HG03571 (cell line): ENCODE results near the gene ACTR1A.
A peak's percentile ranks its signal among the peaks of the same experiment; 100 is the strongest.
"Not testable (repeated sequence)": the region's sequence is repeated elsewhere in the genome, so short reads cannot be mapped to it uniquely, and the experiment has no call there.

Experiments
- ATAC-seq: cut with Tn5 transposase; IDR thresholded peaks from one replicate; pipeline ENCODE4 v1.9.1; 2021; ENCODE audit not compliant: unreplicated experiment

ACTR1A gene

GRCh38 chr10:102515724-102516123 lies 13.2 kb upstream of the ACTR1A start:
- no peak for ATAC-seq

GRCh38 chr10:102514487-102515311 lies 12.2 kb upstream of the ACTR1A start:
- no peak for ATAC-seq

GRCh38 chr10:102511583-102512274 lies 9.2 kb upstream of the ACTR1A start:
- peak; percentile 75 for ATAC-seq

GRCh38 chr10:102509387-102509786 lies 6.9 kb upstream of the ACTR1A start:
- no peak for ATAC-seq

GRCh38 chr10:102508506-102508905 lies 6.0 kb upstream of the ACTR1A start:
- no peak for ATAC-seq

- ATAC-seq, result no peak
Measured at GRCh38 chr10:102507521-102507920, 5.0 kb upstream of the ACTR1A start.

GRCh38 chr10:102505462-102506115 lies 3.1 kb upstream of the ACTR1A start:
- ATAC-seq, result no peak

GRCh38 chr10:102504976-102505300 lies 2.4 kb upstream of the ACTR1A start:
- no peak for ATAC-seq

GRCh38 chr10:102504179-102504975 lies 1.9 kb upstream of the ACTR1A start:
- ATAC-seq, result no peak

- ATAC-seq, result peak; percentile 51
Measured at GRCh38 chr10:102503264-102504178, 1.0 kb upstream of the ACTR1A start, which contains the start of gene SUFU. Gene SUFU, plus strand, starts transcription at chr10:102503972. Its CDS starts 181 bp downstream, at chr10:102504153.

- ATAC-seq, result peak; percentile 69
Measured at GRCh38 chr10:102502029-102502336, 529 bp downstream of the ACTR1A start.

- ATAC-seq, result no peak
Measured at GRCh38 chr10:102501201-102502028, 1.1 kb downstream of the ACTR1A start.

GRCh38 chr10:102500686-102501085 lies 1.8 kb downstream of the ACTR1A start:
- not testable (repeated sequence) for ATAC-seq

GRCh38 chr10:102499356-102499755 lies 3.2 kb downstream of the ACTR1A start:
- no peak for ATAC-seq

GRCh38 chr10:102497545-102497944 lies 5.0 kb downstream of the ACTR1A start:
- ATAC-seq, result no peak

- no peak for ATAC-seq
Measured at GRCh38 chr10:102493771-102494170, 8.7 kb downstream of the ACTR1A start.

GRCh38 chr10:102492983-102493382 lies 9.5 kb downstream of the ACTR1A start:
- ATAC-seq, result no peak

- no peak for ATAC-seq
Measured at GRCh38 chr10:102492344-102492939, 10.1 kb downstream of the ACTR1A start.

- no peak for ATAC-seq
Measured at GRCh38 chr10:102491136-102491535, 11.4 kb downstream of the ACTR1A start.
